PFSK-1 (cell line): ENCODE measurements around the gene FAM228A. TPM values are rescaled to one million over a fixed set of nuclear protein-coding genes. Genes with fewer than 3 reads are reported as not detected.

Source experiments
- FOXP2 ChIP-seq: optimal IDR thresholded peaks from 2 replicates; pipeline ENCODE3; 2011; ENCODE audit warnings: borderline replicate concordance, control low read depth, inconsistent platforms; ENCODE audit not compliant: insufficient read depth; ENCODE audit errors: extremely low read length, extremely low read depth
- POLR2AphosphoS5 ChIP-seq: IDR thresholded peaks from 2 replicates; pipeline ENCODE4 v1.6.1; 2012; ENCODE audit warnings: low read depth, mild to moderate bottlenecking, control low read depth, low read length, moderate library complexity
- SIN3A ChIP-seq: IDR thresholded peaks from 2 replicates; pipeline ENCODE4 v1.6.1; 2012; ENCODE audit warnings: mild to moderate bottlenecking, low read length, moderate library complexity, borderline replicate concordance; ENCODE audit not compliant: insufficient read depth
- TAF1 ChIP-seq: IDR thresholded peaks from 2 replicates; pipeline ENCODE4 v1.6.1; 2012; ENCODE audit warnings: low read length, control low read depth, borderline replicate concordance; ENCODE audit not compliant: insufficient read depth
- polyA plus RNA-seq: library from polyadenylated mRNA; unstranded; fragments of >200 nt; gene quantifications from one replicate; pipeline ENCODE4 v1.2.1, GENCODE V29; 2012; ENCODE audit warnings: low read depth, missing spikeins; ENCODE audit not compliant: insufficient read length
- TF ChIP-seq, protein P1 (sequence below), 2 experiments: IDR thresholded peaks; 2 replicates each; pipeline versions ENCODE4 v1.6.1 to v1.8.0; 2011 to 2012; ENCODE audit warnings: low read depth in 2 of 2, low read length in 2 of 2, control low read depth in 1 of 2, inconsistent platforms in 1 of 2, mild to moderate bottlenecking in 1 of 2, moderate library complexity in 1 of 2; ENCODE audit not compliant: insufficient read depth in 1 of 2

The FAM228A gene
- 0.20 TPM for polyA plus RNA-seq

DNA sequence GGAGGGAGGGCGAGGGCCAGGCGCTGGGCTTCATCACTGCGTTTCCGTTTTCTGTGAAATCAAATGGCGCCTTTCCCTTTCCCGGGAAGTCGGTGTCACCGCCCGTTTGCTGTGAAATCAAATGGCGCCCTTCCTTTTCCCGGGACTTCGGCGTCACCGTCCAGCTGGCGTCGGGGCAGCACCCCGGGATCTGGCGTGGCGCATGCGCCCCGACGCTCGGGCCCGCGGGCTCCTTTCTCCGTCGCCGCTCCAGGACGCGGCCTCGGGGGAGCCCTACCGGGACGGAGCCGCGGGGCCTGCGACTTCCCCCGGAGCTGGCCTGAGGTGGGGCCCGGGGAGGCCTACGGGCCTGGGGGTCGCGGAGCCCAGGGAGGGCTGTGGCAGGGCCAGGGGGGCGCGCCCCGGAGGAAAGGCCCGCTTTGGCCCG is at the start of gene FAM228A:
FAM228A (plus strand) TSS at position 203 of the 427 bp plus-strand sequence. CDS start 428 bp downstream, outside the sequence.
- TF ChIP-seq, protein P1, sequence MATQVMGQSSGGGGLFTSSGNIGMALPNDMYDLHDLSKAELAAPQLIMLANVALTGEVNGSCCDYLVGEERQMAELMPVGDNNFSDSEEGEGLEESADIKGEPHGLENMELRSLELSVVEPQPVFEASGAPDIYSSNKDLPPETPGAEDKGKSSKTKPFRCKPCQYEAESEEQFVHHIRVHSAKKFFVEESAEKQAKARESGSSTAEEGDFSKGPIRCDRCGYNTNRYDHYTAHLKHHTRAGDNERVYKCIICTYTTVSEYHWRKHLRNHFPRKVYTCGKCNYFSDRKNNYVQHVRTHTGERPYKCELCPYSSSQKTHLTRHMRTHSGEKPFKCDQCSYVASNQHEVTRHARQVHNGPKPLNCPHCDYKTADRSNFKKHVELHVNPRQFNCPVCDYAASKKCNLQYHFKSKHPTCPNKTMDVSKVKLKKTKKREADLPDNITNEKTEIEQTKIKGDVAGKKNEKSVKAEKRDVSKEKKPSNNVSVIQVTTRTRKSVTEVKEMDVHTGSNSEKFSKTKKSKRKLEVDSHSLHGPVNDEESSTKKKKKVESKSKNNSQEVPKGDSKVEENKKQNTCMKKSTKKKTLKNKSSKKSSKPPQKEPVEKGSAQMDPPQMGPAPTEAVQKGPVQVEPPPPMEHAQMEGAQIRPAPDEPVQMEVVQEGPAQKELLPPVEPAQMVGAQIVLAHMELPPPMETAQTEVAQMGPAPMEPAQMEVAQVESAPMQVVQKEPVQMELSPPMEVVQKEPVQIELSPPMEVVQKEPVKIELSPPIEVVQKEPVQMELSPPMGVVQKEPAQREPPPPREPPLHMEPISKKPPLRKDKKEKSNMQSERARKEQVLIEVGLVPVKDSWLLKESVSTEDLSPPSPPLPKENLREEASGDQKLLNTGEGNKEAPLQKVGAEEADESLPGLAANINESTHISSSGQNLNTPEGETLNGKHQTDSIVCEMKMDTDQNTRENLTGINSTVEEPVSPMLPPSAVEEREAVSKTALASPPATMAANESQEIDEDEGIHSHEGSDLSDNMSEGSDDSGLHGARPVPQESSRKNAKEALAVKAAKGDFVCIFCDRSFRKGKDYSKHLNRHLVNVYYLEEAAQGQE (IDR thresholded peaks at IDR 0.05; ENCODE audit: insufficient read depth in 1 of 2, low read depth in 2 of 2, low read length in 2 of 2): no peak
- TF ChIP-seq SIN3A (no peak), TAF1 (no peak), POLR2AphosphoS5 (no peak), FOXP2 (no peak)

DNA sequence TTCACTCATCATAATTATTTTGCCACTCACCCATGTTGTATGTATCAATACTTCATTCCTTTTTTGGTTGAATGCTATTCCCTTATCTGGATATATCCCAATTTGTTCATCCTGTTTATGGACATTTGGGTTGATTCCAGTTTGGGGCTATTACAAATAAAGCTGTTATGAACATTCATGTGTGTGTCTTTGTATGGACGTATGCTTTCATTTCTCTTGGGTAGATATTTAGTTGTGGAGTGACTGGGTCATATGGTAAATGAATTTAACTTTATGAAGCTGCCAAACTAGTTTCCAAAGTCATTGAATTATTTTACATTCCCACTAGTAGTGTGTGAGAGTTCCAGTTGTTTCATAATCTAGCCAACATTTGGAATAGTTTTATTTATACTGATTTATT is 48.9 kb upstream of the FAM228A start:
- TF ChIP-seq POLR2AphosphoS5: no peak
- no peak for TF ChIP-seq FOXP2
- TF ChIP-seq TAF1: no peak
- TF ChIP-seq, protein P1 (IDR thresholded peaks at IDR 0.05; ENCODE audit: insufficient read depth in 1 of 2, low read depth in 2 of 2, low read length in 2 of 2): no peak
- TF ChIP-seq SIN3A: no peak

DNA sequence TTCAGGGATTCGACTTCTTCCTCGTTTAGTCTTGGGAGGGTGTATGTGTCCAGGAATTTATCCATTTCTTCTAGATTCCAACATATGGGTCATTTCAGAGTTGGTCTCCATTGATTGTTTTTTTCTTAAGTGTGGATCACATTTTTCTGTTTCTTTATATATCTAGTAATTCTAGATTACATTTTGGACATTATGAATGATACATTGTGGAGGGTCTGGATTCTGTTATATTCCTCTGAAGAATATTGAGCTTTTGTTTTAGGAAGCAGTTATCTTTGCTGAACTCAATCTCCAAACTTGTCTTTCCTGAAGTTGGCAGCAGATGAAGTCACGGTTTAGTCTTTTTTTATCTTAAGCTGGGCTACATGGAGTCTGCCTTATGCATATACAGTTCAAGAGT is 42.3 kb upstream of the FAM228A start:
- TF ChIP-seq, protein P1 (IDR thresholded peaks at IDR 0.05; ENCODE audit: insufficient read depth in 1 of 2, low read depth in 2 of 2, low read length in 2 of 2): no peak
- TF ChIP-seq POLR2AphosphoS5: no peak
- no peak for TF ChIP-seq SIN3A
- TF ChIP-seq FOXP2: no peak
- TF ChIP-seq TAF1: no peak

DNA sequence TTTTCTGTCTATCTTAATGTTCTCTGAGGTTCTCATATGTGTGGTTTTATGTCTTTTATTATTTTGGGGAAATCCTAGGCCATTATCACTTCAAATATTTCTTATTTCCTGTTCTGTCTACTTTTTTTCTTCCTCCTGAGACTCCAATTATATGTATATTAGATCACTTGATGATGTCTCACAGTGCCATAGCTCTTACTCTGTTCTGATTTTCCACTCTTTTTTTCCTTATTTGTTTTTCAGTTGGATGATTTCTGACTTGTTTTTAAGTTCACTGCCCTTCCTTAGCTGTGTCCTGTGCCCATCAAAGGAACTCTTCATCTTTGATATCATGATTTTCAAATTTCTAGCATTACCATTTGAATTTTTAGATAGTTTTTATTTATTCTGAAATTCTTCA is 27.5 kb upstream of the FAM228A start:
- TF ChIP-seq TAF1 (no peak), POLR2AphosphoS5 (no peak), FOXP2 (no peak), SIN3A (no peak)
- TF ChIP-seq, protein P1 (IDR thresholded peaks at IDR 0.05; ENCODE audit: insufficient read depth in 1 of 2, low read depth in 2 of 2, low read length in 2 of 2): no peak
